GM12864 (cell line): ENCODE results near the gene MYCBP.
A peak's percentile ranks its signal among the peaks of the same experiment; 100 is the strongest.

Source experiments
- DNase-seq: peaks from one replicate; pipeline ENCODE4 v3.0.0-alpha.2; 2011; ENCODE audit warnings: low read depth
- H3K4me3 ChIP-seq: 2 replicates; pipeline ENCODE4 v1.5.1; 2011; ENCODE audit warnings: mild to moderate bottlenecking, low read depth, low read length, control low read depth
- TF ChIP-seq, protein P1 (sequence below): IDR thresholded peaks from 2 replicates; pipeline ENCODE4 v1.5.1; 2011; ENCODE audit warnings: low read depth, mild to moderate bottlenecking, moderate library complexity, low read length, control low read depth, inconsistent platforms; ENCODE audit errors: missing control alignments

MYCBP gene

DNA sequence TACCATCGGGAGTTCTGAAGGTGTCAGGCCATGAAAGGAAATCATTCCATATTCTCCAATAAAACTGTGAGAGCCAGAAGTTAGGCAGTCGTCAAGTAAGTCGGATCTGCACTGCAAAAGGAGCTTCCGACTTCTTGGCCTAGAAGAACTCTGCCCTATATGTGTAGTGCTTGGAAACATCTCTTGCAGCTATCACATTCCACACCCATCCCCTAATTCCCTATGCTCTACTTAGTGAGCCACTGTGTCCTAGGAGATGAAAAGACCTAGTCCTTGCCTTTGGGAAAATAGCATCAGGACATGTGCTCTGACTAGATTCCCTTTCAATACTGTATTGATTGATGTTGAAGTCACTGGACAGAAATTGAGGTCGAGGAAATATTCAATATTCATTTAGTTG, 16.4 kb upstream of the MYCBP start:
- TF ChIP-seq, protein P1, sequence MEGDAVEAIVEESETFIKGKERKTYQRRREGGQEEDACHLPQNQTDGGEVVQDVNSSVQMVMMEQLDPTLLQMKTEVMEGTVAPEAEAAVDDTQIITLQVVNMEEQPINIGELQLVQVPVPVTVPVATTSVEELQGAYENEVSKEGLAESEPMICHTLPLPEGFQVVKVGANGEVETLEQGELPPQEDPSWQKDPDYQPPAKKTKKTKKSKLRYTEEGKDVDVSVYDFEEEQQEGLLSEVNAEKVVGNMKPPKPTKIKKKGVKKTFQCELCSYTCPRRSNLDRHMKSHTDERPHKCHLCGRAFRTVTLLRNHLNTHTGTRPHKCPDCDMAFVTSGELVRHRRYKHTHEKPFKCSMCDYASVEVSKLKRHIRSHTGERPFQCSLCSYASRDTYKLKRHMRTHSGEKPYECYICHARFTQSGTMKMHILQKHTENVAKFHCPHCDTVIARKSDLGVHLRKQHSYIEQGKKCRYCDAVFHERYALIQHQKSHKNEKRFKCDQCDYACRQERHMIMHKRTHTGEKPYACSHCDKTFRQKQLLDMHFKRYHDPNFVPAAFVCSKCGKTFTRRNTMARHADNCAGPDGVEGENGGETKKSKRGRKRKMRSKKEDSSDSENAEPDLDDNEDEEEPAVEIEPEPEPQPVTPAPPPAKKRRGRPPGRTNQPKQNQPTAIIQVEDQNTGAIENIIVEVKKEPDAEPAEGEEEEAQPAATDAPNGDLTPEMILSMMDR = no peak
- DNase-seq = no peak
- H3K4me3 ChIP-seq = no peak overlapping the region

DNA sequence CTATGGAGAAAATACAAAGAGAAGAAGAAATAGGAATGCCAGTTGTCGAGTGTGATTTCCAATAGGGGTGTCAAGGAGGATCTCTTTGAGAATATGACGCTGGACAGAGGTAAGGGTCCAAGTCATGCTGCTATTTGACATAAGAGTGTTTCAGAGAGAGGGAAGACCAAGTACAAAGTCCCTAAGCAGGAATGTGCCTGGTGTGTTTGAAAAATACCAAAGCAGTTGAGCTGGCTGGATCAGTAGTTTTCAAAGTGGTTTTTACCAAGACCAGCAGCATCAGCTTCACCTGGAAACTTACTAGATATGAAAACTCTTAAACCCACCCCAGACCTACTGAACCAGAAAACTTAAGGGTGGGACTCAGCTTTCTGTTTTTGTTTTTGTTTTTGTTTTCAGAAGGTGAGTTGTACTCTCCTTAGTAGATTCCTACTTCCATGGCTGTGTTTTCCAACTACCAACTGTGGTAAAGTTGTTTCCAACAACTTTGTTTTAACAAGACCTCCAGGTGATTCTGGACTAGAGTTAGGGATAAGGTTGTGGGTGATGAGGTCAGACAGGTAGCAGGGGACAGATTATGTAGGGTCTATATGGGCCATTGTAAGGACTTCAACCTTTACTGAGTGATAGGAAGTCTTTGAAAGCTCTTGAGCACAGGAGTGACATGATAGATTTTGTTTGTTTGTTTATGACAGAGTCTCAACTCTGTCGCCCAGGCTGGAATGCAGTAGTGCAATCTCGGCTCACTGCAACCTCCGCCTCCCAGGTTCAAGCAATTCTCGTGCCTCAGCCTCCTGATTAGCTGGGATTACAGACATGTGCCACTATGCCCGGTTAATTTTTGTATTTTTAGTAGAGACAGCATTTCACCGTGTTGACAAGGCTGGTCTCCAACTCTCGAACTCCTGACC, 15.5 kb upstream of the MYCBP start:
- TF ChIP-seq, protein P1 = no peak
- DNase-seq = no peak
- no peak overlapping the region for H3K4me3 ChIP-seq

DNA sequence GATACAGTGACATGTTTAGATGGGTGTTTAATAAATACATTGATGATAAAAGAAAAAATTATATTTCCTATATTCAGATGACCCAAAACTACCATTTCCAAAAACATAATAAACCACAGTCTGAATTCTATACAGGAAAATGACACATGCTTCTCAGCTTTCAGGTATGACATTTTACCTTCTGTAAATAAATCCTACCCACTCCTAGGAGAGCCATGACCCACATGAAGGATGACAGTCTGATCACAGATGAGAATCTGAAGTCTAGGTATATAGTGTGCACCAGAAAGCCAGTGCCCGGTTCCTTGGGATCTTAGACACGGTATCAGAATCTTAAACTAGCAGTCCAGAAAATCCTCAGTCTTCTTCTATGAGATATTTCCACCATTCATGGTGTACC, 11.9 kb upstream of the MYCBP start:
- no peak for DNase-seq
- TF ChIP-seq, protein P1 = no peak

DNA sequence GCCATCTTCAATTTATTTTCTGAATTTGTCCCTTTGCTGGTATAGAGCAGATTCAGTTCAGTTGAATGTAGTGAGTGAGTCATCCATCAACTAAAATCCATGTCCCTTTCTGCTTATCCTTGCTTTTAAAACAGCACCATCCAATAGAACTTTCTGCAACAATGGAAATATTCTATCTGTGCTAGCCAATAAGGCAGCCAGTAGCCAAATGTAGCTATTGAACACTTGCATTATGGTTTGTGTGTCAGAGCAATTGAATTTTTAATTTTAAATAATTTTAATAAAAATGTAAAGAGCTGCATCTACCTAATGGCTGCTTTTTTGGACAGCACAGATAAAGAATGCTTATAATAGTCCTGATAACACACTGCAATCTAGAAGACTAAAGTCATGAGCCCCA, 8.3 kb upstream of the MYCBP start, which contains the start of gene GJA9:
Gene GJA9, minus strand, starts transcription at position 101 of the 400 bp plus-strand sequence. CDS start 5,489 bp downstream, outside the sequence.
- H3K4me3 ChIP-seq = no peak within 1 kb of the TSS
- TF ChIP-seq, protein P1 = no peak
- no peak for DNase-seq

More for the DNA sequence above, 11.9 kb upstream of the MYCBP start:
- no peak overlapping the region for H3K4me3 ChIP-seq

DNA sequence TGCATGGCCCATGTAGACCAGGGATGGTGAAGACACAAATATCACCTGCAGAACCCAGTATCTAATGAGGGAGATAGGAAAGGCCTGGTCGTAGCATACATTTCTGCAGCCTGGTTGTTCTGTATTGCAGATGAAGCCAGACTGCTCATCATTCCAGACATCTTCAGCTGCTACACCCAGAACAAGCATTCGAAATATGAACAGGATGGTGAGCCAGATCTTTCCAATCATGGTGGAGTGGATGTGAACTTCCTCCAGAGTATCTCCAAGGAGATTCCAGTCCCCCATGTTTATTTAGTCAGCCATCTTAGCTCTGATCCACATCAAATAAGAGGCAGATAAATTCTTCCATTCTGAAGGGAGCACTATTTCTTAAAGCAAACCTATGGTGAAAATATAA, 2.7 kb upstream of the MYCBP start:
- no peak overlapping the region for H3K4me3 ChIP-seq
- TF ChIP-seq, protein P1 = no peak
- DNase-seq = no peak

DNA sequence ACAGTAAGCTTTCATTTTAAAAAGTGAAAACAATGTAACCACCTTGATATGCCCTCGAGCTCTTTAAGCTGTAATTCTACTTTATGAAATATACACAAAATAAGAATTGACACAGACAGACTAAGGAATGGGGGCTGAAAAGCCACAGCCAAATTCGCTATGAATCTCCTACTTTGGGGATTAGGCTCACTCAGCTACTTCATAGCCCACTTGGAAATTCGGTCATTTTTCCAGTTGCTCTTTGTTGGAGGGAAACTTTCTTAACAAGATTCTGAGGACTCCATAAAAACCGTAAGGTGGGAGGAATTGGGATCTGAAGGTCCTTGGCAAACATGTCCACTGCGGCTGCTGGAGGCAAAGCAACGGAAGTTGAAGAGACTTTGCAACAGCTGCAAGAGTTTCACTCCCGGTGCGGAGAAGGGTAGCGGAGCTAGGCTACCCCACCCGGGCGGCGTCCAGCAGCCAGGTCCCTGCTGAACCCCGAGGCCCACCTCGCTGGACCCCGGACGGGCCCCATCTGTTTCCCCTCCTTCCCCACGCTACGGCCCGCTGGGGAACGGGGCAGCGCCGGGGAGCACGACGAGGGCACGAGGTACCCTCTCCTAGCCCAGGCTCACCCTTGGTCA, 634 bp downstream of the MYCBP start:
- H3K4me3 ChIP-seq = peak overlapping the region; percentile 83
- DNase-seq = no peak
- TF ChIP-seq, protein P1 = no peak

DNA sequence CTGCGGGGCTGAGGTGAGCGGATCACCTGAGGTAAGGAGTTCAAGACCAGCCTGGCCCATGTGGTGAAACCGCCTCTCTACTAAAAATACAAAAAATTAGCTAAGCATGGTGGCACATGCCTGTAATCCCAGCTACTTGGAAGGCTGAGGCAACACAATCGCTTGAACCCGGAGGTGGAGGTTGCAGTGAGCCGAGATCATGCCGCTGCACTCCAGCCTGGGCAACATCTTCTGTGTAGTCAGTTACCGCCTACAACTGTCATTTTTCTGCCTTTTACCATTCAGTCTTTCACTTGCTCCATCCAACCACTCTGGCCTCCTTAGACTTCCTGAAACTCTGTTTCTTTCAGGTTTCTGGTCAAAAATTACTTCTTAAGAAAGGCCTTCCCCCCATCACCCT, 2.2 kb downstream of the MYCBP start:
- no peak for DNase-seq
- TF ChIP-seq, protein P1 = no peak
- H3K4me3 ChIP-seq = no peak overlapping the region
